K562 (cell line): Measurements from ENCODE around the gene KCNJ10. TPM values are rescaled to one million over a fixed set of nuclear protein-coding genes. Genes with fewer than 3 reads are reported as not detected.

Experiments
- ATAC-seq: fragments of 200-7000 bp; cut with Tn5 transposase; 3 replicates; pipeline ENCODE4 v1.9.1; 2020; ENCODE audit warnings: moderate library complexity
- BruUV-seq: library from RNA; stranded (reverse); fragments of 400-500 nt; replicated peaks from 2 replicates; lab custom pipeline; 2021; lab: Mats Ljungman, UMichigan
- CTCF ChIA-PET: fragments of 300-600 bp; formaldehyde crosslinking; extraction: SDS; loops from one replicate; lab custom pipeline; 2021; ENCODE audit warnings: low intra/inter-chr PET ratio; lab: Yijun Ruan, JAX
- POLR2A ChIA-PET: fragments of 300-600, 350-650 bp; sonication (Branson Sonifier 250); formaldehyde crosslinking; extraction: SDS; loops from one replicate; lab custom pipeline; 2021; ENCODE audit warnings: antibody characterized with exemption, inconsistent platforms; lab: Yijun Ruan, JAX
- DNase-seq, 4 experiments: peaks; one replicate each; pipeline versions ENCODE4 v3.0.0 to v3.0.0-alpha.2; 2011 to 2018; ENCODE audit warnings: low spot score in 3 of 4, mixed read lengths in 3 of 4; ENCODE audit errors: extremely low read depth in 1 of 4
- FAIRE-seq: peaks from 2 replicates; lab custom pipeline; 2011; peaks lifted over from hg19 to GRCh38; lab: Jason Lieb, UNC
- H2AFZ ChIP-seq: 2 replicates; pipeline ENCODE4 v1.6.0; 2011; ENCODE audit warnings: low read depth, low read length, control low read depth, inconsistent platforms
- H3K27ac ChIP-seq: fragments of 200-600 bp; 3 replicates; pipeline ENCODE4 v1.8.0; 2011; ENCODE audit warnings: low read depth, mild to moderate bottlenecking, control low read depth, inconsistent platforms, low read length, moderate library complexity, mixed read lengths; ENCODE audit errors: extremely low read depth
- H3K27me3 ChIP-seq, 2 experiments: fragments of 300-600 bp in 1 of 2; 2 replicates in 1 of 2; 3 replicates in 1 of 2; pipeline versions ENCODE4 v1.6.0 to v1.8.0; 2011; ENCODE audit warnings: inconsistent platforms in 2 of 2, low read length in 2 of 2, mild to moderate bottlenecking in 1 of 2, mixed read lengths in 1 of 2, moderate library complexity in 1 of 2; ENCODE audit not compliant: control insufficient read depth in 2 of 2, insufficient read depth in 2 of 2
- H3K36me3 ChIP-seq: fragments of 300-600 bp; 3 replicates; pipeline ENCODE4 v1.8.0; 2011; ENCODE audit warnings: mild to moderate bottlenecking, low read length, inconsistent platforms; ENCODE audit not compliant: control insufficient read depth, insufficient read depth
- H3K4me1 ChIP-seq, 2 experiments: fragments of 200-600 bp in 1 of 2; replicated peaks in 1 of 2; 2 replicates in 1 of 2; 3 replicates in 1 of 2; pipeline versions ENCODE4 v1.5.1 to v1.8.0; 2011; ENCODE audit warnings: inconsistent platforms in 2 of 2, low read length in 2 of 2, mild to moderate bottlenecking in 1 of 2, mixed read lengths in 1 of 2, moderate library complexity in 1 of 2; ENCODE audit not compliant: control insufficient read depth in 2 of 2, insufficient read depth in 2 of 2
- H3K4me2 ChIP-seq: 2 replicates; pipeline ENCODE4 v1.6.1; 2011; ENCODE audit warnings: low read length, control low read depth, inconsistent platforms, mixed read lengths; ENCODE audit not compliant: insufficient read depth
- H3K4me3 ChIP-seq: fragments of 200-600 bp; sonication (generic), shearing (Covaris generic); 2 replicates; pipeline ENCODE4 v1.5.1; 2016; ENCODE audit warnings: control low read depth, inconsistent platforms
- H3K79me2 ChIP-seq: fragments of 200-600 bp; 3 replicates; pipeline ENCODE4 v1.8.0; 2011; ENCODE audit warnings: low read length, inconsistent platforms; ENCODE audit not compliant: control insufficient read depth, insufficient read depth
- H3K9ac ChIP-seq, 2 experiments: 2 replicates each; pipeline versions ENCODE4 v1.6.0 to v1.6.1; 2011; ENCODE audit warnings: low read depth in 2 of 2, low read length in 2 of 2, control low read depth in 1 of 2, inconsistent platforms in 1 of 2, mild to moderate bottlenecking in 1 of 2, mixed read lengths in 1 of 2; ENCODE audit not compliant: insufficient read depth in 1 of 2
- H3K9me1 ChIP-seq: one replicate; pipeline ENCODE4 v1.6.0; 2011; ENCODE audit warnings: inconsistent platforms, mild to moderate bottlenecking, low read length, moderate library complexity; ENCODE audit not compliant: control insufficient read depth, insufficient read depth
- H3K9me3 ChIP-seq: replicated peaks from 2 replicates; pipeline ENCODE4 v1.5.1; 2011; ENCODE audit warnings: low read depth, low read length, inconsistent platforms; ENCODE audit not compliant: control insufficient read depth, insufficient read depth
- H4K20me1 ChIP-seq: replicated peaks from 2 replicates; pipeline ENCODE4 v1.6.1; 2011; ENCODE audit warnings: low read length, inconsistent platforms, mixed read lengths; ENCODE audit not compliant: control insufficient read depth, insufficient read depth
- IRF2 ChIP-seq: sonication (generic); formaldehyde crosslinking; IDR thresholded peaks from 2 replicates; pipeline ENCODE4 v1.8.1; 2022; ENCODE audit warnings: mild to moderate bottlenecking, missing genetic modification reagents
- KDM5B ChIP-seq: fragments of 200-600 bp; sonication (generic); IDR thresholded peaks from 2 replicates; pipeline ENCODE4 v1.6.1; 2012; ENCODE audit warnings: low read depth, mild to moderate bottlenecking, moderate library complexity, low read length, control low read depth, inconsistent platforms; ENCODE audit not compliant: insufficient replicate concordance
- NFIC ChIP-seq: fragments of 450-650 bp; IDR thresholded peaks from 2 replicates; pipeline ENCODE4 v1.6.1; 2017; ENCODE audit warnings: mild to moderate bottlenecking, inconsistent platforms
- SETDB1 ChIP-seq: IDR thresholded peaks from one replicate; pipeline ENCODE4 v1.6.1; 2012; ENCODE audit warnings: low read length, control low read depth, inconsistent platforms
- SMARCA5 ChIP-seq: fragments of 450-650 bp; IDR thresholded peaks from 2 replicates; pipeline ENCODE4 v1.6.1; 2016
- STAT5A ChIP-seq: IDR thresholded peaks from 2 replicates; pipeline ENCODE4 v1.6.1; 2012; ENCODE audit warnings: low read length, inconsistent platforms, borderline replicate concordance
- WGBS: fragments of 100-300 bp; shearing (Covaris generic); methylation state at CpG from one replicate; pipeline ENCODE4 v1.1.6; 2016; ENCODE audit warnings: low coverage, mixed read lengths; ENCODE audit not compliant: insufficient coverage; ENCODE audit errors: missing lambda C conversion rate; 5-methylcytosine and 5-hydroxymethylcytosine counted together
- in situ Hi-C: fragments of 300-500 bp; cut with MboI; formaldehyde crosslinking; loops from 4 replicates; pipeline ENCODE4 v1.15.0; 2018; ENCODE audit warnings: inconsistent platforms, mixed read lengths
- intact Hi-C: fragments of 100-400 bp; cut with micrococcal nuclease; formaldehyde crosslinking; loops from 2 replicates; pipeline ENCODE4 v1.14.2; 2022
- polyA plus RNA-seq, 8 experiments: library from polyadenylated mRNA; depleted of rRNA in 4 of 8; stranded (reverse) in 5 of 8; unstranded in 3 of 8; fragments of >200 nt; fragmentation: Nextera tagmentation in 2 of 8; fragmentation: Illumina TruSeq in 1 of 8; extraction: Ambion mirVana in 2 of 8; extraction: Trizol in 1 of 8; gene quantifications; 2 replicates each; pipeline versions ENCODE4 v1.2.1 to v1.2.3, GENCODE V29; 2011 to 2014; ENCODE audit warnings: inconsistent platforms in 1 of 8, missing spikeins in 1 of 8
- total RNA-seq, 7 experiments: library from RNA; depleted of rRNA in 6 of 7; stranded (reverse); fragments of >200 nt in 6 of 7; fragmentation: Illumina TruSeq in 2 of 7; extraction: Trizol in 2 of 7; gene quantifications; 2 replicates each; pipeline versions ENCODE4 v1.2.1 to v1.2.3, GENCODE V29; 2011 to 2021; ENCODE audit warnings: low replicate concordance in 1 of 7
- TF ChIP-seq, protein P1 (sequence below), 3 experiments: IDR thresholded peaks in 2 of 3; conservative IDR thresholded peaks in 1 of 3; 2 replicates each; pipeline ENCODE4 v1.5.1; 2011 to 2012; ENCODE audit warnings: low read length in 3 of 3, mild to moderate bottlenecking in 3 of 3, control low read depth in 2 of 3, improper control_type of control experiment in 1 of 3, inconsistent platforms in 1 of 3, low read depth in 1 of 3, mixed read lengths in 1 of 3, moderate library complexity in 1 of 3; ENCODE audit not compliant: insufficient read depth in 2 of 3

The KCNJ10 gene
- total and polyA plus RNA-seq, 9 of the 15 experiments (the other 6 are each of a cell fraction or from before 2014, with no cell fraction given) = 0.06 to 0.11 TPM; not detected in 7

DNA sequence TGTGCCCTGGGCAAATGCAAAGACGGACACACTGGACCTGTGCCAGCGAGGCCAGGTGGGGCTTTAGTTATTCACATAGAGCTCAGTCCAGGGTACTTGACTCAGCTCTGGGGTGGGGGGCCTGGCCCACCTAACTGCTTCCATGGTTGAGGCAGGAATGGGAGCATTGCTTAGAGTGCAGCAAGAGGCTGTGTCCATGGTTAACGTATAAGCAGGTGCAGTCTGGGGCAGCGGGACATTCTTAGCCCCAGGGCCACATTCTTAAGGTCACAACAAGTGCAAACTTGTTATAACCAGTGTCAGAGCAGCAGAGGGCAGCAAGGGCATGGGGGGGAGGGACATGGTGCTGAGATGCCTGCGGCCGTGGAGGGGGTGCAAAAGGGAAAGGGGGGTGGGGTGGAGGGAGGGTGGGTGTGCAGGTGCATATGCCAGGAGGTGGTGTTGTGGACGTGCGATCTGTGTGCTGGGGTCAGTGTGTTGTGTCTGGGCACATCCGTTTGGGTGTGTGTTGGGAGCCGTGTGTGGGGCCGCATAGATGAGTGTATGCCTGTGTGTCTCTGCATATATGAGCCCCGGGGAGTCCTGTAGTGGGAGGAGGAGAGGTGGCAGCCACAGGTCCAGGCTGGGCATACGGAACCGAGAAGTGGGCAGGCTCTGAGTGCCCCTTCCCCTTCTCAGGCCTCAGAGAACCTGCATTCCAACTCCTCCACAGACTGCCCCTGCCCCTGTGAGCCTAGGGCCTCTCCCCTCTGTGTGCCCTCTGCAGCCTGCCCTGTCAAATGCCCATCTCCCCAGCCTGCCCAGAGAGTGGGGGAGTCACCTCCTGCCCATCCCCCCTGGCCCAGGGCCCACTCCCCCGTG lies 8.4 kb downstream of the KCNJ10 start:
- intact Hi-C loops = no loop called here
- H4K20me1 ChIP-seq = peaks cover 3% of the 10 kb centered on the region; the same call in 1 of the 2 replicates
- H3K27me3 ChIP-seq = peaks cover 19 to 55% of the 10 kb centered on the region in 2 experiments; a peak in 4 of 5 replicates
- in situ Hi-C loops = no loop called here
- H3K27ac ChIP-seq = no peak overlapping the region
- H3K36me3 ChIP-seq = no peaks in the 10 kb centered on the region
- ATAC-seq = 0 out of 3 replicates have a peak, but pooled peaks have one; percentile 26
- no peak overlapping the region for H3K4me3 ChIP-seq
- H3K9me3 ChIP-seq = no peaks in the 10 kb centered on the region
- H3K4me2 ChIP-seq = no peak overlapping the region
- FAIRE-seq = no peak
- POLR2A ChIA-PET = no interaction called here
- CTCF ChIA-PET = interaction anchor here (0.6 kb wide), 1 partner anchor 132 kb away, joined by 3 read pairs; no protein-coding TSS in a partner anchor
- peak in 2 of 4 experiments; percentile 23 for DNase-seq
- no peak overlapping the region for H2AFZ ChIP-seq
- peaks cover 2% of the 10 kb centered on the region for H3K9me1 ChIP-seq
- H3K79me2 ChIP-seq = no peaks in the 10 kb centered on the region
- TF ChIP-seq NFIC (peak; percentile 30; the same call in 1 of the 2 replicates), IRF2 (CRISPR knock-in tag) (no peak), STAT5A (no peak), SETDB1 (no peak), SMARCA5 (no peak), KDM5B (no peak)
- TF ChIP-seq, protein P1, sequence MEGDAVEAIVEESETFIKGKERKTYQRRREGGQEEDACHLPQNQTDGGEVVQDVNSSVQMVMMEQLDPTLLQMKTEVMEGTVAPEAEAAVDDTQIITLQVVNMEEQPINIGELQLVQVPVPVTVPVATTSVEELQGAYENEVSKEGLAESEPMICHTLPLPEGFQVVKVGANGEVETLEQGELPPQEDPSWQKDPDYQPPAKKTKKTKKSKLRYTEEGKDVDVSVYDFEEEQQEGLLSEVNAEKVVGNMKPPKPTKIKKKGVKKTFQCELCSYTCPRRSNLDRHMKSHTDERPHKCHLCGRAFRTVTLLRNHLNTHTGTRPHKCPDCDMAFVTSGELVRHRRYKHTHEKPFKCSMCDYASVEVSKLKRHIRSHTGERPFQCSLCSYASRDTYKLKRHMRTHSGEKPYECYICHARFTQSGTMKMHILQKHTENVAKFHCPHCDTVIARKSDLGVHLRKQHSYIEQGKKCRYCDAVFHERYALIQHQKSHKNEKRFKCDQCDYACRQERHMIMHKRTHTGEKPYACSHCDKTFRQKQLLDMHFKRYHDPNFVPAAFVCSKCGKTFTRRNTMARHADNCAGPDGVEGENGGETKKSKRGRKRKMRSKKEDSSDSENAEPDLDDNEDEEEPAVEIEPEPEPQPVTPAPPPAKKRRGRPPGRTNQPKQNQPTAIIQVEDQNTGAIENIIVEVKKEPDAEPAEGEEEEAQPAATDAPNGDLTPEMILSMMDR (IDR thresholded peaks at IDR 0.05 in 2 of 3, conservative IDR thresholded peaks at IDR 0.05 in 1 of 3; ENCODE audit: insufficient read depth in 2 of 3, low read depth in 1 of 3, low read length in 3 of 3) = 0 out of 6 replicates have a peak, but pooled peaks of 1 of the 3 experiments have one; percentile 21
- BruUV-seq = no TSS peak
- WGBS = 2% methylated on average over 10 of the region's 15 CpGs
- no peak overlapping the region for H3K9ac ChIP-seq
- H3K4me1 ChIP-seq = no peaks in the 10 kb centered on the region; a peak in 1 of 5 replicates
